Adrenal gland (tissue), 12 donors: Measurements from ENCODE around the gene MET. TPM values are rescaled to one million over a fixed set of nuclear protein-coding genes. Genes with fewer than 3 reads are reported as not detected.

ENCODE experiments used
- DNase-seq, 7 donors: peaks; one replicate each; pipeline ENCODE4 v3.0.0-alpha.2; 2019 to 2020
- H3K27ac ChIP-seq, 5 donors: fragments of 200-600 bp; sonication (generic) in 4 of 5; 1 replicate in 3 of 5; 2 replicates in 2 of 5; pipeline versions ENCODE4 v1.5.1 to v1.8.0; 2016 to 2020; ENCODE audit warnings: mild to moderate bottlenecking in 1 of 5
- H3K27me3 ChIP-seq: fragments of 200-600 bp; 2 replicates; pipeline ENCODE4 v1.8.0; 2021
- H3K36me3 ChIP-seq, 2 donors: fragments of 200-600 bp; replicated peaks in 1 of 2; 1 replicate in 1 of 2; 2 replicates in 1 of 2; pipeline versions ENCODE4 v1.5.1 to v1.8.0; 2018 to 2022
- H3K4me1 ChIP-seq, 2 donors: fragments of 200-600 bp; replicated peaks in 1 of 2; 1 replicate in 1 of 2; 2 replicates in 1 of 2; pipeline versions ENCODE4 v1.5.1 to v1.8.0; 2018 to 2021
- H3K4me3 ChIP-seq, 4 donors: fragments of 200-600 bp; sonication (generic) in 3 of 4; one replicate each; pipeline ENCODE4 v1.5.1; 2016 to 2018
- H3K9me3 ChIP-seq, 3 donors: fragments of 200-600 bp; sonication (generic) in 1 of 3; replicated peaks in 1 of 3; 1 replicate in 2 of 3; 2 replicates in 1 of 3; pipeline versions ENCODE4 v1.5.1 to v1.8.0; 2016 to 2021
- POLR2A ChIP-seq, 2 donors: fragments of 450-650 bp; IDR thresholded peaks; one replicate each; pipeline ENCODE4 v1.6.1; 2017; ENCODE audit warnings: antibody characterized with exemption in 2 of 2, mild to moderate bottlenecking in 2 of 2, moderate library complexity in 1 of 2
- WGBS, 4 donors: extraction: QIAGEN DNeasy Blood & Tissue Kit in 2 of 4; methylation state at CpG; one replicate each; pipeline versions ENCODE4 v1.1.5 to v1.1.7; 2013 to 2017; 5-methylcytosine and 5-hydroxymethylcytosine counted together
- intact Hi-C, 2 donors: fragments of 100-400 bp; cut with DNase I; formaldehyde crosslinking; loops; one replicate each; pipeline versions ENCODE4 v1.14.1 to v1.15.0; 2022 to 2023
- polyA plus RNA-seq, 3 donors: library from polyadenylated mRNA; stranded (reverse); fragments of 200-250 nt in 2 of 3; fragments of 350-450 nt in 1 of 3; fragmentation: Illumina TruSeq in 1 of 3; extraction: RNeasy Lipid Tissue Mini Kit (QIAGEN cat#74804) in 1 of 3; gene quantifications; one replicate each; pipeline ENCODE4 v1.2.3, GENCODE V29; 2013 to 2014
- total RNA-seq, 9 donors: library from RNA; depleted of rRNA in 4 of 9; stranded (reverse); fragments of >200 nt in 4 of 9; fragments of 120-200 nt in 1 of 9; fragmentation: NEBNext Ultra II Directional in 1 of 9; extraction: Animal tissue kit (Norgen Biotek cat#: 25700) in 1 of 9; gene quantifications; one replicate each; pipeline versions ENCODE4 v1.1.0 to v1.2.4, GENCODE V29; 2013 to 2023
- TF ChIP-seq, protein P1 (sequence below), 6 experiments: fragments of 450-650 bp in 4 of 6; fragments of 200-600 bp in 2 of 6; sonication (generic) in 1 of 6; IDR thresholded peaks; 1 replicate in 5 of 6; 2 replicates in 1 of 6; pipeline versions ENCODE4 v1.5.1 to v1.8.0; 2016 to 2021; ENCODE audit warnings: antibody characterized with exemption in 6 of 6, mild to moderate bottlenecking in 2 of 6, moderate library complexity in 1 of 6
- donor health status: healthy with polysubstance abuse.
- donor health status: Bipolar disorder and iron deficiency.
- donor health status: DM: yes; HTN: yes; CAD: no.
- donor health status: DM: no; HTN: no; CAD: no.
- donor health status: DM: no; HTN: no; CAD: no.
- donor health status: DM: yes; HTN: yes; CAD: no.

MET gene
- total and polyA plus RNA-seq, 12 donors: 0.55 to 2.3 (median 0.79) TPM

DNA sequence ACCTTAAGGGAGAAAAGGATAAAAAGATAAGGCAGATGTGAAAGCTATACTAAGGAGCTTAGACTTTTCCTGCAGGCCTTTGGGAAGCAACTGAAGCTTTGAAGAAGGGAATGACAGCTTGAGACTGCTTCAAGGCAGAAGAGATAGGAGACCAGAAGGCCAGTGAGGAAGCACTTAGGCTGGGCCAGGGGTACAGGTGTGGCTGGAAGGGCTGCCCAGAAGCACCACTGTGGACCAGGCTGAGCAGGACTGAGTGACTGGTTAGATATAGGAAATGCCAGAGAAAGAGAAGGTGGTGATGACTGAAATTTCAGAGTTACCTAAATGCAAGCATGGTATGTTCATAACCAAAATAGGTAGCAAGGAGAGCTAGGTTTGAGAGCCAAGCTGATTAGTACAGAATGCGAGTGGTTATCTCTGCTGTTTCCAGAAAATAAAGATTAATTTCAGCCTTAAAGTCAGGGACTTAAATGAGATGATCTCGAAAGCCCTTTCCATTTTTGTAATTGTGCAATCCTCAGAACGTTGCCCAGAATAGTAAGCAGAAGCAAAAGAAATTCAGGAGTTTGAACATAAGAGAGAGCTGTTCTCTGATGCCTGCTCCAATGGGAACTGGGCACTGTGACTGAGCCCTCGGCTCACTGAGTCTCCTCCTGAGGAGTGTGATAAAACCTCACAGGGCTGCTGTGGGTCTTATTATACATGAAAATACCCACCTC is 54.9 kb downstream of the MET start:
- no peaks in the 10 kb centered on the region for H3K36me3 ChIP-seq
- H3K4me1 ChIP-seq: no peaks in the 10 kb centered on the region
- TF ChIP-seq, protein P1, sequence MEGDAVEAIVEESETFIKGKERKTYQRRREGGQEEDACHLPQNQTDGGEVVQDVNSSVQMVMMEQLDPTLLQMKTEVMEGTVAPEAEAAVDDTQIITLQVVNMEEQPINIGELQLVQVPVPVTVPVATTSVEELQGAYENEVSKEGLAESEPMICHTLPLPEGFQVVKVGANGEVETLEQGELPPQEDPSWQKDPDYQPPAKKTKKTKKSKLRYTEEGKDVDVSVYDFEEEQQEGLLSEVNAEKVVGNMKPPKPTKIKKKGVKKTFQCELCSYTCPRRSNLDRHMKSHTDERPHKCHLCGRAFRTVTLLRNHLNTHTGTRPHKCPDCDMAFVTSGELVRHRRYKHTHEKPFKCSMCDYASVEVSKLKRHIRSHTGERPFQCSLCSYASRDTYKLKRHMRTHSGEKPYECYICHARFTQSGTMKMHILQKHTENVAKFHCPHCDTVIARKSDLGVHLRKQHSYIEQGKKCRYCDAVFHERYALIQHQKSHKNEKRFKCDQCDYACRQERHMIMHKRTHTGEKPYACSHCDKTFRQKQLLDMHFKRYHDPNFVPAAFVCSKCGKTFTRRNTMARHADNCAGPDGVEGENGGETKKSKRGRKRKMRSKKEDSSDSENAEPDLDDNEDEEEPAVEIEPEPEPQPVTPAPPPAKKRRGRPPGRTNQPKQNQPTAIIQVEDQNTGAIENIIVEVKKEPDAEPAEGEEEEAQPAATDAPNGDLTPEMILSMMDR (IDR thresholded peaks at IDR 0.05): no peak
- no peak for TF ChIP-seq POLR2A (IDR thresholded peaks at IDR 0.05)
- DNase-seq: no peak
- H3K27me3 ChIP-seq: no peaks in the 10 kb centered on the region
- H3K4me3 ChIP-seq: no peak overlapping the region
- no peak overlapping the region for H3K27ac ChIP-seq
- intact Hi-C loops: no loop called here
- 42 to 55% (median 45%) methylated on average over 4 of the region's 4 CpGs for WGBS, 4 donors
- H3K9me3 ChIP-seq: no peaks in the 10 kb centered on the region

DNA sequence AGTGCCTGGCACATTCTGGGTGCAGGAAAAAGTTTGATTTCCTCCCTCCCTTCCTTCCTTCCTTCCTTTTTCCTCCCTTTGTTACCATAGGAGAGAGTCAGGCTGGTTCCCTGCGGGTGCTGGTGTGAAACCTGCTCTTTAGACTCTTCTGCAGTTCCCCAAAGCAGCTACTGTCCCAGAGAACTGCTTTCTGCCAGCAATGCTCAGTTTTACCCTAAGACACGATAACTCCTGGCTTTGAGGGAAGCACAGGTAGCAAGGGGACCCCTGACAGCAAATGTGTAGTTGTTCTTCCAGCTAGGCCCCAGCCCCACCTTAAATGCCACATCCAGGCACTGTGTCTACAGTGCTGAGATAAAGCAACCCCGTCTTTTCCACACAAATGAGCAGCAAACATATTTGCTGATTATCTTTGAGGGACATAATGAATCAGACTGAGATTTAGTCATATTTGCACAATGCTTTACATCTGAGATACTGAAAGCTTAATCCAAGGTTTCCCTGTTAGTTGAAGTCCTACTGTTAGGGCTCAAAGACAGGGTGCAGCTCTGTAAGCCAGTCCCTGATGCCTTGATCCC is 55.5 kb downstream of the MET start:
- no peaks in the 10 kb centered on the region for H3K27me3 ChIP-seq
- no peaks in the 10 kb centered on the region for H3K4me1 ChIP-seq
- intact Hi-C loops: no loop called here
- TF ChIP-seq, protein P1 (IDR thresholded peaks at IDR 0.05): no peak
- TF ChIP-seq POLR2A (IDR thresholded peaks at IDR 0.05): no peak
- H3K27ac ChIP-seq: no peak overlapping the region
- WGBS, 4 donors: 68 to 73% (median 70%) methylated on average over 3 of the region's 3 CpGs
- DNase-seq: no peak
- H3K36me3 ChIP-seq: no peaks in the 10 kb centered on the region
- H3K9me3 ChIP-seq: no peaks in the 10 kb centered on the region
- no peak overlapping the region for H3K4me3 ChIP-seq

DNA sequence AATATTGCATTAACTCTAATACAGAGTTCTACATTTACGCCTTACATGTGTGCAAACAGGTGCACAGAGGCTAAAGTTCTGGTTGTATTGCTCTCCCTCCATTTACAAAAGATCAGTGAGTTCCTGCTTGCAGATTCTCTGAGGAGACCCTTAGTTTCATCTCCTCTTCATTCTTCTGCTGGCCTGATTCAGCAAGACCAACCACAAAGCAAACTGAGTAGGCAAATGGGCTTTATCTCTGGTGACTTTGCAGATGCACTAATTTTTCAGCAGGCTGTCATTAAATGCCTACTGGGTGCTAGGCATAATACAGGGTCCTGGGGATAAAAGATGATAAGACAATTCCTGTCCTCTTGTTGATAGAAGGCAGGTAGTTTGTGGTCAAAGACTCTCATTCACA is 56.4 kb downstream of the MET start:
- Histone ChIP-seq H3K27ac (no peak overlapping the region), H3K4me3 (no peak overlapping the region), H3K4me1 (no peaks in the 10 kb centered on the region), H3K36me3 (no peaks in the 10 kb centered on the region), H3K9me3 (no peaks in the 10 kb centered on the region), H3K27me3 (no peaks in the 10 kb centered on the region)
- intact Hi-C loops: no loop called here
- TF ChIP-seq POLR2A (IDR thresholded peaks at IDR 0.05): no peak
- TF ChIP-seq, protein P1 (IDR thresholded peaks at IDR 0.05): no peak
- WGBS, 4 donors: 93 to 100% (median 96%) methylated on average over 1 of the region's 1 CpG
- DNase-seq: no peak

DNA sequence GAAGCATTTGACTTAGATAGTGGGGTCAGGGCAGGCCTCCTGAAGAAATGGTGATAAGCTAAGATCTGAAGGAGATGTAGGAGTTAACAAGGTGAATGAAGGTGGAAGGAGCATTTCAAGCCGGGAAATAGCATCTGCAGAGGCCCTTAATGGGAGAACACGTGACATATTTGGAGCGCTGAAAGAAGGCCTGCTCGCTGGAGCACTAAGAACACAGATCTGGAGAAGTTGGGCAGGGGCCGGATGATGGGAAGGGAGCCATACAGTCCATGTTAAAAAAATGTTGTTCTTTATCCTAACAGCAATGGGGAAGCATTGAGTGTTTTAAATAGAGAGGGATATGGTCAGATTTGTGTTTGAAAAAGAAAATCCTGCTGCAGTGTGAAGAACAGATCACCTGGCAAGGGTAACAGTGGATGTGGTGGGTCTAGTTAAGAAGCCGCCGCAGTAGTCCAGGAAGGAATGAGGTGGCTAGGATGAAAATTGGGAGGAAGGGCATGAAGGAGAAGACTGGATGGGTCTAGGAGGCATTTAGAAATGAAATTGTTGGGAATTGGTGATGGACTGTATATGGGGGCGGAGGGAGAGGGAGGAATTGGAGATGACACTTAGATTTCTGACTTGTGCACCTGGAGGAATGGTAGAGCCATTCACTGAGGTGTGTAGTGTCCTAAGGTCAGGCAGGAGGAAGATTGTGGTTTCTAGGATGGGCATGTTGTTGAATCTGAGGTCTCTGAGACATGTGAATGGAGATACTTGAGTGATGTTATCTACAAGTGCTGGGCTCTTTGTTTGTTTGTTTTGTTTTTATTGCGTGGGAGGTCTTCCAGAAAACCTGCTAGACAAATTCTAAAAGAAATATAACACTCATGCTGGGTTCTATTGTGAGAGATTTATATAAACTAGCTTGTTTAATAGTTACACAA is 58.4 kb downstream of the MET start:
- no peak for DNase-seq
- 84 to 88% (median 87%) methylated on average over 9 of the region's 9 CpGs for WGBS, 4 donors
- no peak overlapping the region for H3K27ac ChIP-seq
- TF ChIP-seq, protein P1 (IDR thresholded peaks at IDR 0.05): no peak
- TF ChIP-seq POLR2A (IDR thresholded peaks at IDR 0.05): no peak
- no peaks in the 10 kb centered on the region for H3K36me3 ChIP-seq
- no peaks in the 10 kb centered on the region for H3K9me3 ChIP-seq
- H3K4me1 ChIP-seq: no peaks in the 10 kb centered on the region
- no peak overlapping the region for H3K4me3 ChIP-seq
- intact Hi-C loops: no loop called here
- H3K27me3 ChIP-seq: no peaks in the 10 kb centered on the region
